Activated CD8-positive, alpha-beta T cell treated with anti-CD3 and anti-CD28 coated beads, Interleukin-2, amount 10 ng/mL, durations not matched to agents 7 days and 5 days (primary cell): ENCODE data around the gene MTUS2. TPM values are rescaled to one million over a fixed set of nuclear protein-coding genes. Genes with fewer than 3 reads are reported as not detected.

Experiments
- ATAC-seq: fragments of 150-1000 bp; cut with Tn5 transposase; one replicate; pipeline ENCODE4 v1.10.0; 2021; ENCODE audit warnings: moderate library complexity
- CTCF ChIA-PET: fragments of 350-600 bp; sonication (Branson Sonifier 250); formaldehyde crosslinking; loops from one replicate; lab custom pipeline; 2021; ENCODE audit warnings: antibody characterized with exemption; lab: Charles Lee
- POLR2A ChIA-PET: fragments of 350-600 bp; sonication (Branson Sonifier 250); formaldehyde crosslinking; loops from one replicate; lab custom pipeline; 2021; ENCODE audit warnings: antibody characterized with exemption; lab: Charles Lee
- DNase-seq: peaks from one replicate; pipeline ENCODE4 v3.0.0-alpha.2; 2020
- H3K27ac Mint-ChIP-seq: one replicate; pipeline ENCODE4 v1.8.0; 2021; ENCODE audit warnings: mild to moderate bottlenecking, mixed read lengths
- H3K27me3 Mint-ChIP-seq: one replicate; pipeline ENCODE4 v1.8.0; 2021; ENCODE audit warnings: low read depth, mixed read lengths
- H3K36me3 Mint-ChIP-seq: one replicate; pipeline ENCODE4 v1.8.0; 2021; ENCODE audit warnings: low read depth, mixed read lengths
- H3K4me1 Mint-ChIP-seq: one replicate; pipeline ENCODE4 v1.8.0; 2021; ENCODE audit warnings: low read depth, mixed read lengths
- H3K4me3 Mint-ChIP-seq: one replicate; pipeline ENCODE4 v1.8.0; 2021; ENCODE audit warnings: mild to moderate bottlenecking, mixed read lengths
- H3K9me3 Mint-ChIP-seq: one replicate; pipeline ENCODE4 v1.8.0; 2022; ENCODE audit warnings: mixed read lengths; ENCODE audit not compliant: insufficient read depth
- total RNA-seq, 2 experiments: library from RNA; stranded (reverse); gene quantifications; one replicate each; pipeline ENCODE4 v1.2.3, GENCODE V29; 2021

The MTUS2 gene
- total RNA-seq, 2 experiments from 2014 or later: not detected

- POLR2A ChIA-PET: no interaction called here
- H3K27ac Mint-ChIP-seq: no peak overlapping the region
Measured at GRCh38 chr13:29515372-29515771, 695.2 kb downstream of the MTUS2 start.

DNA sequence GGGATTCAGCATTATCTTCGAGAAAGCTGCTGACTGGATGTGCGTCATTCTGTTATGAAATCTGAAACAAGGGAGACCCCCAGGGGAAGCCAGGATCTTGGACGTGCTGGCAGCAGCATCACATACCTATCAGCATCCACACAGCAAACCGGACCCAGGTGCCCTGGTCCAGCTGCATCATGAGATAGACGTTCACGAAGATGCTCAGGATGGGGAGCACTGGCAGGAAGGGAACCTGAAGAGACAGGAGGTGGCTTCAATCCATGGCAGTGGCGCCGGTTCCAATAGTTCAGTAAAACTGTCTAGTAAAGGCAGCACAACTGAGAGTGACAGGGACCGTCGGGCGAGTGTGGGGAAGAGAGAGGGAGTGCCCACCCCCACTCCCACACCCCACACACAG, 695.9 kb downstream of the MTUS2 start:
- POLR2A ChIA-PET: no interaction called here

More at GRCh38 chr13:29515372-29515771, 695.2 kb downstream of the MTUS2 start:
- Mint-ChIP-seq H3K4me1 (no peaks in the 10 kb centered on the region), H3K9me3 (no peaks in the 10 kb centered on the region), H3K4me3 (no peak overlapping the region), H3K27me3 (no peaks in the 10 kb centered on the region), H3K36me3 (peaks cover 42% of the 10 kb centered on the region)
- no peak for DNase-seq
- ATAC-seq: no peak
- CTCF ChIA-PET: no interaction called here

DNA sequence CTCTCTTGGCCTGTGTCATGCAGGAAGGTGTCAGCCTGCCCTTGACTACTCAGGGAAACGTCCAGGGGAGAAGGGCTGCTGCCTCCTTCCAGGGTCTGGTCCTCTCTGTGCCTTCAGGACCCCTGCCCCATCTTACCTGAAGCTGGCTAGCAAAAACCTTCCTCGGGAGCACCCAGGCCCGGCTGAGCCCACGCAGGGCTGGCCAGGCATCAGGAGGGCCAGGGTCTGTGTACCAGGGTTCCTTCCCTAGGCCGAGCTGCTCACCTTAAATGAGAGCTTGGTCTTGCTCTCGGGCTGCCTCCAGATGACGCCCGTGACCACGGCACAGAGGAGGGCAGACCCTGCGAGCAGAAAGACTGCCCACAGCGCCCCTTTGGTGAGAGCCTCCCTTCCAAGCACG, 696.7 kb downstream of the MTUS2 start:
- DNase-seq: no peak
- Mint-ChIP-seq H3K36me3 (peaks cover 48% of the 10 kb centered on the region), H3K9me3 (no peaks in the 10 kb centered on the region), H3K27ac (no peak overlapping the region), H3K4me1 (no peaks in the 10 kb centered on the region), H3K4me3 (no peak overlapping the region), H3K27me3 (no peaks in the 10 kb centered on the region)
- ChIA-PET POLR2A (interaction anchor here (0.5 kb wide), 1 partner anchor 48 kb away, joined by 3 read pairs; no protein-coding TSS in a partner anchor), CTCF (no interaction called here)
- no peak for ATAC-seq

More for the DNA sequence above, 695.9 kb downstream of the MTUS2 start:
- H3K36me3 Mint-ChIP-seq: peaks cover 45% of the 10 kb centered on the region
- H3K9me3 Mint-ChIP-seq: no peaks in the 10 kb centered on the region
- H3K27ac Mint-ChIP-seq: no peak overlapping the region
- DNase-seq: no peak
- no peaks in the 10 kb centered on the region for H3K4me1 Mint-ChIP-seq
- H3K27me3 Mint-ChIP-seq: no peaks in the 10 kb centered on the region
- CTCF ChIA-PET: no interaction called here
- no peak for ATAC-seq
- no peak overlapping the region for H3K4me3 Mint-ChIP-seq

DNA sequence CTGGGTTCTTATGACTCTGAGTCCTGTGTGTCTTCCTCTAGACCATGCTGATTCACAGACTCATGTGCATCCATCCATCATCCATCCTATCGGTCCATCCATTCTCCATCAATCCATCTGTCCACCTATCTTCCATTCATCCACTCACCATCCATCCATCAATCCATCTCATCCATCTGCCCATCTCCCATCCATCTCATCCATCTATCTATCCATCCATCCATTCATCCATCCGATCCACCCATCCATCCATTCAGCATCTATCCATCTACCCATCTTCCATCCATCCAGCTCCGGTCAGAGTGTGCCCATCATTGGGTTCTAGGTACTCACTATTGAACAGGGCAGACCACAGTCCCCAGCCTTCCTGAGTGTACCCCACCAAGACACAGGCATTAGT, 699.8 kb downstream of the MTUS2 start:
- ChIA-PET CTCF (interaction anchor here (2.5 kb wide), 1 partner anchor 11 kb away, joined by 14 read pairs; no protein-coding TSS in a partner anchor), POLR2A (no interaction called here)
- H3K4me3 Mint-ChIP-seq: no peak overlapping the region
- DNase-seq (no peak), ATAC-seq (no peak)
- peaks cover 57% of the 10 kb centered on the region for H3K36me3 Mint-ChIP-seq
- no peak overlapping the region for H3K27ac Mint-ChIP-seq
- H3K4me1 Mint-ChIP-seq: no peaks in the 10 kb centered on the region
- H3K9me3 Mint-ChIP-seq: no peaks in the 10 kb centered on the region
- no peaks in the 10 kb centered on the region for H3K27me3 Mint-ChIP-seq

DNA sequence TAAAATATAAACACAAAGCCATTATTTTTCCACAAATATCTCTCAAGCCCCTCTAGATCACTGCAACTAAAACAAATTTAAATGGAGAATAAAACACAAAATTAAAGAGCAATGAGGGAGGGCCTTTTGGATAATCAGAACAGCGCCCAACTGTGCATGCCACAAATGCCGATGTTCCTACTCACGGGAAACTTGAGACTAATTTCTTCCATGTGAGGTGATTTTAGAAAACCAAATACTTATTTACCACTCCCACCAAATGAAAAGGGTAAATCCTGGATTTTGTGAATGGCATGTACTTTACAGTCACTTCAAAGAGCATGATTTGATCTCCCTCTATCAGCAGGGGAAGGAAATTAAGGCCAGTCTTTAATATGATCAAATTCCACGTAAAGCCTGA, 700.5 kb downstream of the MTUS2 start:
- Mint-ChIP-seq H3K4me3 (no peak overlapping the region), H3K9me3 (no peaks in the 10 kb centered on the region), H3K27me3 (no peaks in the 10 kb centered on the region), H3K36me3 (peaks cover 54% of the 10 kb centered on the region), H3K4me1 (no peaks in the 10 kb centered on the region), H3K27ac (no peak overlapping the region)
- ChIA-PET POLR2A (no interaction called here), CTCF (no interaction called here)
- DNase-seq (no peak), ATAC-seq (no peak)

- ChIA-PET POLR2A (no interaction called here), CTCF (no interaction called here)
- ATAC-seq (no peak), DNase-seq (no peak)
- no peaks in the 10 kb centered on the region for H3K9me3 Mint-ChIP-seq
- no peaks in the 10 kb centered on the region for H3K4me1 Mint-ChIP-seq
- H3K27ac Mint-ChIP-seq: no peak overlapping the region
- H3K27me3 Mint-ChIP-seq: no peaks in the 10 kb centered on the region
- no peak overlapping the region for H3K4me3 Mint-ChIP-seq
- peaks cover 51% of the 10 kb centered on the region for H3K36me3 Mint-ChIP-seq
Measured at GRCh38 chr13:29521336-29521735, 701.2 kb downstream of the MTUS2 start.

DNA sequence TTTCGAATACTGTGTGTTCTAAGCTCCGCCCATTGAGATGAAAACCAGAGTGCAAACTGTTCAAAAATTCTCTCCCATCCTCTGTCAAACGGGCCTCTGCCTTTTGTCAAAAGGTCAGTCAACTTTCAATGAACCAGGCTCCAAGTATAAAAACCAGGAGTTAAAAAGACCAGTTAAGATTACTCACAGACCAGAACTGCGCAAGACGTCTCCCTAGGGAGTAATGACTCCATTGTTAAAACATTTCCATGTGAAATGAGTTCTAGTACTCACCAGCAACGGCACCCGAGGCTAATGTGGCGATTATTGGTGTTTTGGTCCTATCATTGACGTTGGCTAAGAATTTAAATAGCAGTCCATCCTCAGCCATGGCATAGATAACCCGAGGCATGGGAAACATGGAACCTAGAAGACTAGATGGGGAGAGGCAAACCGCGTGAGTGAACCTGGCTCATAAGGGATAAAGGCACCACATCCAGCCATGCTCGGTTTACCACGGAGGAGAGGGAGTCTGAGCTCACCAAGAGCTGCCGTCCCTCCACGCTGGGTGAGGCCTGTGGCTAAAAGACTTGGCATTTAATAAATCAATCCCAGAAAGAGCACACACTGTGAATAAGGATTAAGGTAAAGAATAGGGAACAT, 702.0 kb downstream of the MTUS2 start:
- Mint-ChIP-seq H3K36me3 (peaks cover 46% of the 10 kb centered on the region), H3K9me3 (no peaks in the 10 kb centered on the region), H3K27ac (no peak overlapping the region), H3K27me3 (no peaks in the 10 kb centered on the region), H3K4me3 (no peak overlapping the region), H3K4me1 (no peaks in the 10 kb centered on the region)
- CTCF ChIA-PET: interaction anchor here (0.9 to 1.3 kb wide), 2 partner anchors 10 to 15 kb away, joined by 3 to 4 read pairs; no protein-coding TSS in a partner anchor
- POLR2A ChIA-PET: no interaction called here
- DNase-seq (no peak), ATAC-seq (no peak)

DNA sequence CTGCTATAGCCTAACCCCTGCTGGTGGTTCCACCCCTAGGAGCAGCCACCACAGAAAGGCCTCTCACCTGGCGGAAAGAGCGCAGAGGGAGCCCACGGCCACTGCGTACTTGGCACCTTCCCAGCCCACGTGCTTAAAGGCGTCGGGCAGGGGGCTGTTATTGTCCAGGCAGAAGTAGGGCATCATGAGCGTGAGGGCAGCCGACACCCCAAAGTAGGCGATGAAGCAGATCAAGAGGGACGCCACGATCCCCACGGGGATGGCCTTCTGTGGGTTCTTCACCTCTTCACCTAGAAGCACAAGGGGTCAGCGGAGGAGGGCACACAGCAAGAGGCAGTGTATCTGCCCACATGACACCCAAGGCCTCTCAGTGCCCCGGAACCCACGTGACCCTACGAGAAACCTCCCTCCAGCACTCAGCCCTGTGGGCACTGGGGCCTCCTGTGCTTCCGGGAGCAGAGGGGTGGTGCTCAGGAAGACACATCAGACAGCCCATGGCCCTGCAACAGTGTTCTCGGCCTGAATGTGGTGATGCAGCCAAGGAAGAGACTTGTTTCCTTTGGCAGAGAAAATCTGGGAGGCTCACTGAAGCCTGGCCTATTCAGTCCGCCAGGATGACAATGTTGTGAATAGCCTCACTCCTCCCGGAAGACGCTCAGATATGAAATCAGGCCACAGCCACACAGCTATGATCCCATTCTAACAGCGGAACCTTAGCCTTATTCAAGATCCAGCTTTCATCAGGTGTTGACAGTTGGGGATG, 703.2 kb downstream of the MTUS2 start:
- H3K27me3 Mint-ChIP-seq: no peaks in the 10 kb centered on the region
- CTCF ChIA-PET: interaction anchor here (0.9 to 1.3 kb wide), 2 partner anchors 9 to 16 kb away, joined by 3 to 4 read pairs; no protein-coding TSS in a partner anchor
- ATAC-seq (no peak), DNase-seq (no peak)
- no peak overlapping the region for H3K4me3 Mint-ChIP-seq
- no peak overlapping the region for H3K27ac Mint-ChIP-seq
- H3K4me1 Mint-ChIP-seq: no peaks in the 10 kb centered on the region
- no peaks in the 10 kb centered on the region for H3K9me3 Mint-ChIP-seq
- POLR2A ChIA-PET: no interaction called here
- peaks cover 42% of the 10 kb centered on the region for H3K36me3 Mint-ChIP-seq

DNA sequence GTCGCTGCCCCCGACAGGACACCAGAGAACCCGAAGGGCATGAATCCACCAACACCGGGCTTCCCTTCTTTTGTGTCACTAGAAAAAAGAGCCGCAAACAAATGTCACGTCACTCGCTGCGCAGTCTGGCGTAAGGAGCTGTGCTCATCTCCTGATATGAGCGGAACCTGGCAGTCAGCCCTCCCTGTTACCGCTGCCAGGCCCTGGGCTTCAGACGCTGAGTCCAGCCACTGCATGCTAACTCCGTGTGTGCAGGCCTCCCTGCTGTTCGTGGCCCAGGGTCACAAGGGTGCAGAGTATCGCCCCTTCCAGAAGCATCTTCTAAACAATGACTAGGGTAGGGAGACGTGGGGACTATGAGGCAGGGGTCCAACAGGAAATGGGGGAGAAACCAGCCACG, 704.0 kb downstream of the MTUS2 start:
- ATAC-seq: no peak
- POLR2A ChIA-PET: no interaction called here
- Mint-ChIP-seq H3K4me3 (no peak overlapping the region), H3K27me3 (no peaks in the 10 kb centered on the region), H3K36me3 (peaks cover 43% of the 10 kb centered on the region), H3K27ac (no peak overlapping the region), H3K4me1 (no peaks in the 10 kb centered on the region), H3K9me3 (no peaks in the 10 kb centered on the region)
- CTCF ChIA-PET: no interaction called here
- DNase-seq: no peak

- Mint-ChIP-seq H3K36me3 (peaks cover 46% of the 10 kb centered on the region), H3K4me1 (no peaks in the 10 kb centered on the region), H3K27me3 (no peaks in the 10 kb centered on the region), H3K27ac (no peak overlapping the region), H3K9me3 (no peaks in the 10 kb centered on the region), H3K4me3 (no peak overlapping the region)
- ChIA-PET CTCF (no interaction called here), POLR2A (no interaction called here)
- no peak for ATAC-seq
- no peak for DNase-seq
Measured at GRCh38 chr13:29524641-29525040, 704.5 kb downstream of the MTUS2 start.

DNA sequence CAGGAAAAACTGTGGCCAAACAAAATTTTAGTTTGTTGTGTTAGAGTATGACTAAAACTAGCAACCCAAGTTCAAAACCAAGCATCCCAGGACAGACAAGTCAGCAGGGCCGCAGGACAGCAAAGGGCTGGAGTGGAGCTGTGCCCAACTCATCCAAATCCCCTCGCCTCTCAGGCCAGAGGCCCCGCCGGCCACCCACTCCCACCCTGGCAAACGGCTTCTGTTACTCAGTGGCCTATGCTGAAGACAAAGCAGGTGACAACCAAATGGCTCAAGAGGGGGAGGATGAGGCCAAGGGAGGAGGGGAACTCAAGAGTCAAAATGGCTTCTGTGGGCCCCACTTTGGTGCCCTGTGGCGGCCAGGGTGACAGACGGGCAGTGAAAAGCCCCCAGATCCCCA, 705.6 kb downstream of the MTUS2 start:
- CTCF ChIA-PET: interaction anchor here (1.2 kb wide), 1 partner anchor 18 kb away, joined by 4 read pairs; no protein-coding TSS in a partner anchor

DNA sequence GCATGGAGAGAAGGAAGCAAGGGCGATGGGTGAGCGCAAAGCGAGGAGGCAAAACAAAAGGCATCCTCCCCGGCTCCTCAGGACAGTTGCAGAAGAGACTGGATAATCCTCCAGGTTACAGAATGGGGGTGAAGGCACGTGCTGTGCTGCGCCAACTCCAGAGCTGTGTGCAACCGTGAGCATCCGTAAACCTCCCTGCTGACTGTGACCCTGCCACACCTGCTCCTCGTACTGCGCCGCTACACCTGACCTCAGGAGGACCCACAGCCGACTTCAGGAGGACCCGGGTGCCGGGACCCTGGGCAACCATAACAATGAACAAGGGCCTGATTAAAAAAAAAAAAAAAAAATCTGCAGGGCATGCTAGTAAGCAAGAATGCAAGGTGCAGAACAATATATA, 706.6 kb downstream of the MTUS2 start:
- CTCF ChIA-PET: no interaction called here
- Mint-ChIP-seq H3K4me1 (no peaks in the 10 kb centered on the region), H3K27ac (no peak overlapping the region), H3K4me3 (no peak overlapping the region), H3K36me3 (peaks cover 40% of the 10 kb centered on the region), H3K27me3 (no peaks in the 10 kb centered on the region), H3K9me3 (no peaks in the 10 kb centered on the region)
- no peak for DNase-seq
- ATAC-seq: no peak
- POLR2A ChIA-PET: no interaction called here

More for the DNA sequence above, 705.6 kb downstream of the MTUS2 start:
- ATAC-seq: no peak
- no peaks in the 10 kb centered on the region for H3K9me3 Mint-ChIP-seq
- H3K27ac Mint-ChIP-seq: no peak overlapping the region
- H3K4me3 Mint-ChIP-seq: no peak overlapping the region
- no peak for DNase-seq
- no peaks in the 10 kb centered on the region for H3K4me1 Mint-ChIP-seq
- H3K27me3 Mint-ChIP-seq: no peaks in the 10 kb centered on the region
- POLR2A ChIA-PET: no interaction called here
- H3K36me3 Mint-ChIP-seq: peaks cover 48% of the 10 kb centered on the region
